Left renal cortex interstitium (tissue), 4 donors: ENCODE results near the gene NID1. TPM values are rescaled to one million over a fixed set of nuclear protein-coding genes. Genes with fewer than 3 reads are reported as not detected.
"Not testable (repeated sequence)": the region's sequence is repeated elsewhere in the genome, so short reads cannot be mapped to it uniquely, and the experiment has no call there.

Experiments
- DNase-seq, 4 donors: peaks; one replicate each; pipeline ENCODE4 v3.0.0-alpha.2; 2013; ENCODE audit warnings: low read depth in 4 of 4, low spot score in 2 of 4, missing footprints in 1 of 4
- polyA plus RNA-seq, 4 donors: library from polyadenylated mRNA; unstranded; fragments of 120-200 nt; gene quantifications; one replicate each; pipeline ENCODE4 v1.2.1, GENCODE V29; 2013; ENCODE audit not compliant: insufficient read length in 4 of 4

The NID1 gene
- polyA plus RNA-seq, 4 donors, result 166 to 197 (median 176) TPM

GRCh38 chr1:236095705-236096520 lies 31.0 kb upstream of the NID1 start:
- no peak for DNase-seq

- no peak for DNase-seq
These were observed 28.0 kb upstream of the NID1 start for GRCh38 chr1:236092899-236093298.

- no peak for DNase-seq
These were observed 27.0 kb upstream of the NID1 start for GRCh38 chr1:236091933-236092318.

DNA sequence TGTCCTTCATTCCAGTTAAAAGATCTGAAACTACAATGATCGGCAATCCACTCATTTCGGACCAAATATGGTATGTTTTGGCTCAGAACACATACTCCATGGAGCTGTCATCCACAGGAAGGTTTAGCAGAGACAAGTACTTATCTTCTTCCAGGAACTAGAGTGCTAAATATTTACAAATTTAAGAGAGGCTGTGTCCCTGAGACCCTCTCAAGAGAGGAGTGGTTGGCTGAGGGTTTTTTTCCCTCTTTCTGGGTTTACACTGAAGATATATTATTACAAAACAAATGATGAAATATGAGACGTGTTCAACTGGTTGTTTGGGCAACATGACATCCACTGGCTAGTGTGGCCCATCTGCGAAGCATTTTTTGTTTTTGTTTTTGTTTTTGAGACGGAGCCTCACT lies 25.9 kb upstream of the NID1 start:
- DNase-seq, result no peak

GRCh38 chr1:236089046-236089773 lies 24.3 kb upstream of the NID1 start:
- no peak for DNase-seq

DNA sequence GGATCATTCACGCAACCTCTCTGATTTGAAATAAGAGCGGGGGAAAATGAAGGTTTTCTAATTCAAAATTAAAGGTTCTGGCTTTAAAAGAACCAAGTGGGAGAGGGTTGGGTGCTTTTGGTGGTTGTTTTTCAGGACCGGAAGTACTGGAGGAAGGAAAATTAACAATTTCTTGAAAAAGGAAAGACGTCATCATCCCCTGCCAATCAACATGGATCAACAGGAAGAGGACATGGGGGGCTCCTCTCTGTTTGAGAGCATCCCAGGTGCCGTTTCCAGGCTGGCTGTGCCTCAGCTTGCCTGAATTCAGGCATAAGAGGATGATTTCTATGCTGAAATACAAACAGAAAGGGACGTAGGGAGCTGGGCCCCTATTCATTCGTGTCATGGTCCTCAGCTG lies 21.6 kb upstream of the NID1 start:
- no peak for DNase-seq

GRCh38 chr1:236085545-236086159 lies 20.8 kb upstream of the NID1 start:
- no peak for DNase-seq

DNA sequence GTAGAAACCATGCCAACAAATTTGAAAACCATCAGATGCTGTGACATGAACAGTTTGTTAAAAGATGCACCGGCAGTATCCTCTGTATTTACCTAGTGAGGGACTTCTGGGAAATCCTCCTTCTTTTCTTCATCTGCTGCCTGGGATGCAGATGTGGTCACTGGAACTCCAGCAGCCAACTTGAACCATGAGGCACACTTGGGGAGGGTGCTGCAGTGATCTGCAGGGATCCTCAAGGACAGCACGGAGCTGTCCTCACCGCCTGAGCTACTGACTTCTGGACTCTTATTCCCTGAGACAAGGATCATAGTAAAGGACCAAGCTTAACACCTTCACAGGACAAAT lies 19.5 kb upstream of the NID1 start:
- DNase-seq, result no peak

DNA sequence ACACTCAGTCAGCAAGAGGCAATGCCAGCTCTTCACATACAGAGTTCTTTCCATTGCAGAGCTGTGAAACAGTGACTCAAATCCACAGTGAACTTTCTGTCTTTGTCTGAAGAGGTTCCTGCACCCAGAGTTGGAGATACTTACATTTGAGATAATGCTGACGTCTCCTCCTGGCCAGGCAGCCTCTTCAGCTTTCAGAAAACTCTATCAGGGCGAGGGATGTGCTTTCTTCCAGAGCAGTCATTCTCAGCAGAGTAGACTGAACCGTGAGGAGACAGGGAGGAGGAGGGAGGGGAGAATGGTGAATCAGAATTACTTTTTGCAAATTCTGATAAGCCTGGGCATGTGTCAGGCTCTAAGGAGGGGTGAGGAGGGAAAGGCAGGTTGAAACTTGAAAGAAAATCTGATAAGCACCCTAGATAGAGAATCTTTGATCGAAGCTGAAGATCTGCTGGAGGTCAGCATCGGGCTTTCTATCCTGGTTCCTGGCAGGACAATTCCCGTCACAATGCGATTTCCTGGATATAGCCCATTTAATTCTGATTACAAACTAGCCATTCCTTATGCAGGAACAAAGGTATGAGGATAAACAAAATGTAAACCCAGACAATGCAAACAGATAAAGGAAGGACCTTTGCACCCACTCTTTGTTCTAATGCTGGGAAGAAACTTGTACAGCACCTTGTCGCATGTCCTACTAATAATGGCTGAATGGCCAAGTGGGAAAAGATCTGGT lies 18.9 kb upstream of the NID1 start:
- no peak for DNase-seq

GRCh38 chr1:236082526-236082925 lies 17.6 kb upstream of the NID1 start:
- DNase-seq, result no peak

GRCh38 chr1:236081546-236082227 lies 16.8 kb upstream of the NID1 start:
- no peak for DNase-seq

- DNase-seq, result no peak
These were observed 14.8 kb upstream of the NID1 start for GRCh38 chr1:236079703-236080102.

GRCh38 chr1:236078993-236079392 lies 14.1 kb upstream of the NID1 start:
- no peak for DNase-seq

DNA sequence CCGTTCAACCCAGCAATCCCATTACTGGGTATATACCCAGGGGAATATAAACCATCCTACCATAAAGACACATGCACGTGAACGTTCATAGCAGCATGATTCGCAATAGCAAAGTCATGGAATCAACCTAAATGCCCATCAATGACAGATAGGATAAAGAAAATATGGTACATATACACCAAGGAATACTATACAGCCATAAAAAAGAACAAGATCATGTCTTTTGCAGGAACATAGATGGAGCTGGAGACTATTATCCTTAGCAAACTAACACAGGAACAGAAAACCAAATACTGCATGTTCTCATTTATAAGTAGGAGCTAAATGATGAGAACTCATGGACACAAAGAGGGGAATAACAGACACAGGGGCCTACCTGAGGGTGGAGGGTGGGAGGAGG lies 13.2 kb upstream of the NID1 start:
- DNase-seq, result not testable (repeated sequence)

GRCh38 chr1:236075848-236076247 lies 11.0 kb upstream of the NID1 start:
- DNase-seq, result no peak

- DNase-seq, result no peak
These were observed 8.5 kb upstream of the NID1 start for GRCh38 chr1:236073307-236073897.

GRCh38 chr1:236072001-236072400 lies 7.1 kb upstream of the NID1 start:
- DNase-seq, result no peak

DNA sequence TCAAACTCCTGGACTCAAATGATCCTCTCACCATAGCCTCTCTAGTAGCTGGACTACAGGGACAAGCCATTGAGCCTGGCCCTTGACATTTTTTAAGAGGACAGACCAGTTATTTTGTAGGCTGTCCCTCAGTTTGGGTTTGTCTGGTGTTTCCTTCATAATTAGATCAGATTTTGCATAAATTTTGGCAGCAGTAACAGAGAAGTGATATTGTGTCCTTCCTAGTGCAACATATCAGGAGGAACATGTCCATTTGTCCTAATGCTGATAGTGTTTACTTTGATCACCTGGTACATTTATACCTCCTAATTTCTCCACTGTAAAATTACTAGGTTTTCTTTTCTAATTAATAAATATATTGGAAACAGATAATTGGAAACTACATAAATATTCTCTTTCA lies 5.9 kb upstream of the NID1 start:
- DNase-seq, result no peak

- no peak for DNase-seq
These were observed 4.9 kb upstream of the NID1 start for GRCh38 chr1:236069796-236070195.

DNA sequence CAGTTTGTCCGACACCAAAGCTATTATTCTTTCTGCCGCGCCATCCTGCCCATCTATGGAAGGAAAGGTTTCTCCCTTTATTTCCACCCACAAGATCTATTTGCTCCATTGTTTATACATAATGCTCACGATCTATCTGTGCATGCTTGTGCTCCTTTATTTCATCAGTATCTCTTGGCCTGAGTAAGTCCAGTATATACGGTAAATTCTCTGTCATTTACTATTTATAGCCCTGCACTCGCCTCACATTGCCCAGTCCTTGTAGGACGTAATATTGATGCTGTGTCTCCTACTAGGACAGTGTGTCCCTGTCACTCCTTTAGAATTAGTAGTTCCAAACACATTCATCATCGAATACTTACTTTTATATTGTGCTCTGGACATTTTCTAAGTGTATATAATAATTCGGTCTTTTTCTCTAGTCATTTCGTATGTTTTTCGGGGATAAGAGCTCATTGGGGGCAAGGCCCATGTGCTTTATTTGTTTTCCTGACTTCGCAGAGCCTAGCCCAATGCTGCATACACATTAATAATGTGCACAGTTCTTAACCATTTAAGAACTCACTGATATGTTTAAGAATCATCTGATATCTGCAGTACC lies 3.1 kb upstream of the NID1 start:
- DNase-seq, result no peak
